HEK293 (cell line): ENCODE measurements around the gene MECR.

Source experiments
- CTCF ChIA-PET: fragments of 350-600 bp; formaldehyde crosslinking; extraction: SDS; loops from one replicate; lab custom pipeline; 2021; ENCODE audit warnings: antibody characterized with exemption; lab: Yijun Ruan, JAX
- POLR2A ChIA-PET: fragments of 300-600 bp; formaldehyde crosslinking; extraction: SDS; loops from one replicate; lab custom pipeline; 2020; ENCODE audit warnings: antibody characterized with exemption, inconsistent platforms; lab: Yijun Ruan, JAX
- H3K27ac ChIP-seq: fragments of 200-500 bp; sonication (Bioruptor generic); 2 replicates; pipeline ENCODE4 v1.5.1; 2014; ENCODE audit warnings: low read depth, low read length, control low read depth, inconsistent platforms; ENCODE audit errors: extremely low read depth
- H3K36me3 ChIP-seq, 2 experiments: fragments of 200-500 bp in 1 of 2; sonication (Bioruptor generic) in 1 of 2; 1 replicate in 1 of 2; 2 replicates in 1 of 2; pipeline ENCODE4 v1.5.1; 2014 to 2017; ENCODE audit warnings: inconsistent platforms in 2 of 2, low read length in 2 of 2; ENCODE audit not compliant: control insufficient read depth in 2 of 2, insufficient read depth in 1 of 2
- H3K4me1 ChIP-seq: fragments of 200-500 bp; sonication (Bioruptor generic); 2 replicates; pipeline ENCODE4 v1.5.1; 2014; ENCODE audit warnings: mild to moderate bottlenecking, low read length, inconsistent platforms; ENCODE audit not compliant: control insufficient read depth, insufficient read depth
- H3K4me3 ChIP-seq: 2 replicates; pipeline ENCODE4 v1.5.1; 2011; ENCODE audit warnings: low read depth, mild to moderate bottlenecking, control low read depth, low read length, moderate library complexity
- H3K9me3 ChIP-seq: fragments of 200-500 bp; sonication (Bioruptor generic); 2 replicates; pipeline ENCODE4 v1.5.1; 2014; ENCODE audit warnings: low read depth, low read length, inconsistent platforms; ENCODE audit not compliant: control insufficient read depth, insufficient read depth
- GFI1B ChIP-seq: fragments of 450-650 bp; formaldehyde crosslinking; IDR thresholded peaks from 2 replicates; pipeline ENCODE4 v1.5.1; 2016; ENCODE audit warnings: missing biosample characterization, missing genetic modification characterization
- KLF1 ChIP-seq: fragments of 450-650 bp; formaldehyde crosslinking; IDR thresholded peaks from 2 replicates; pipeline ENCODE4 v1.5.1; 2016; ENCODE audit warnings: missing biosample characterization, missing genetic modification characterization
- MYNN ChIP-seq: fragments of 450-650 bp; formaldehyde crosslinking; IDR thresholded peaks from 2 replicates; pipeline ENCODE4 v1.5.1; 2016; ENCODE audit warnings: missing biosample characterization, missing genetic modification characterization, borderline replicate concordance
- RBAK ChIP-seq: fragments of 450-650 bp; formaldehyde crosslinking; IDR thresholded peaks from 2 replicates; pipeline ENCODE4 v1.5.1; 2016; ENCODE audit warnings: missing biosample characterization, missing genetic modification characterization
- SP7 ChIP-seq: fragments of 450-650 bp; formaldehyde crosslinking; IDR thresholded peaks from 2 replicates; pipeline ENCODE4 v1.5.1; 2016; ENCODE audit warnings: missing biosample characterization, missing genetic modification characterization
- TRIM28 ChIP-seq: IDR thresholded peaks from 2 replicates; pipeline ENCODE4 v1.6.1; 2011; ENCODE audit warnings: low read length, control low read depth, borderline replicate concordance
- ZBTB6 ChIP-seq: fragments of 450-650 bp; formaldehyde crosslinking; IDR thresholded peaks from 2 replicates; pipeline ENCODE4 v1.5.1; 2017; ENCODE audit warnings: missing biosample characterization, missing genetic modification characterization
- ZBTB7A ChIP-seq: fragments of 450-650 bp; formaldehyde crosslinking; IDR thresholded peaks from 2 replicates; pipeline ENCODE4 v1.5.1; 2016; ENCODE audit warnings: low read depth, missing biosample characterization, missing genetic modification characterization
- ZNF146 ChIP-seq: fragments of 450-650 bp; formaldehyde crosslinking; IDR thresholded peaks from 2 replicates; pipeline ENCODE4 v1.5.1; 2016; ENCODE audit warnings: missing biosample characterization, missing genetic modification characterization
- ZNF157 ChIP-seq: fragments of 450-650 bp; formaldehyde crosslinking; IDR thresholded peaks from 2 replicates; pipeline ENCODE4 v1.5.1; 2016; ENCODE audit warnings: missing biosample characterization, missing genetic modification characterization
- ZNF274 ChIP-seq, 2 experiments: fragments of 200-500 bp in 1 of 2; fragments of 450-650 bp in 1 of 2; sonication (Bioruptor generic) in 1 of 2; formaldehyde crosslinking in 1 of 2; IDR thresholded peaks; 2 replicates each; pipeline versions ENCODE4 v1.5.1 to v1.6.1; 2014 to 2016; ENCODE audit warnings: borderline replicate concordance in 1 of 2, inconsistent platforms in 1 of 2, low read length in 1 of 2, missing biosample characterization in 1 of 2, missing genetic modification characterization in 1 of 2
- ZNF311 ChIP-seq: fragments of 450-650 bp; formaldehyde crosslinking; IDR thresholded peaks from 2 replicates; pipeline ENCODE4 v1.5.1; 2017; ENCODE audit warnings: missing biosample characterization, missing genetic modification characterization, borderline replicate concordance
- ZNF391 ChIP-seq: fragments of 450-650 bp; formaldehyde crosslinking; IDR thresholded peaks from 2 replicates; pipeline ENCODE4 v1.5.1; 2016; ENCODE audit warnings: low read depth, missing biosample characterization, missing genetic modification characterization, borderline replicate concordance
- ZNF501 ChIP-seq: fragments of 450-650 bp; formaldehyde crosslinking; IDR thresholded peaks from 2 replicates; pipeline ENCODE4 v1.5.1; 2016; ENCODE audit warnings: missing biosample characterization, missing genetic modification characterization
- ZNF548 ChIP-seq: fragments of 450-650 bp; formaldehyde crosslinking; IDR thresholded peaks from 2 replicates; pipeline ENCODE4 v1.5.1; 2016; ENCODE audit warnings: missing biosample characterization, missing genetic modification characterization
- ZNF549 ChIP-seq: fragments of 450-650 bp; IDR thresholded peaks from 2 replicates; pipeline ENCODE4 v1.5.1; 2018; ENCODE audit warnings: missing biosample characterization, missing genetic modification characterization, mild to moderate bottlenecking, inconsistent platforms, moderate library complexity
- ZNF585B ChIP-seq: fragments of 450-650 bp; formaldehyde crosslinking; IDR thresholded peaks from 2 replicates; pipeline ENCODE4 v1.5.1; 2016; ENCODE audit warnings: missing biosample characterization, missing genetic modification characterization
- ZNF610 ChIP-seq: fragments of 450-650 bp; formaldehyde crosslinking; IDR thresholded peaks from 2 replicates; pipeline ENCODE4 v1.5.1; 2016; ENCODE audit warnings: missing biosample characterization, missing genetic modification characterization, borderline replicate concordance
- ZNF76 ChIP-seq: fragments of 450-650 bp; formaldehyde crosslinking; IDR thresholded peaks from 2 replicates; pipeline ENCODE4; 2016; ENCODE audit warnings: low read depth, missing biosample characterization, missing genetic modification characterization, borderline replicate concordance
- ZNF792 ChIP-seq: fragments of 450-650 bp; formaldehyde crosslinking; IDR thresholded peaks from 2 replicates; pipeline ENCODE4 v1.5.1; 2016; ENCODE audit warnings: missing biosample characterization, missing genetic modification characterization
- ZNF830 ChIP-seq: fragments of 450-650 bp; IDR thresholded peaks from 2 replicates; pipeline ENCODE4 v1.5.0; 2018; ENCODE audit warnings: missing biosample characterization, missing genetic modification characterization, low read depth, mild to moderate bottlenecking, moderate library complexity
- ZSCAN16 ChIP-seq: fragments of 450-650 bp; formaldehyde crosslinking; IDR thresholded peaks from 2 replicates; pipeline ENCODE4 v1.5.1; 2016; ENCODE audit warnings: missing biosample characterization, missing genetic modification characterization
- ZSCAN30 ChIP-seq: fragments of 450-650 bp; IDR thresholded peaks from 2 replicates; pipeline ENCODE4 v1.5.1; 2018; ENCODE audit warnings: missing biosample characterization, mild to moderate bottlenecking, missing genetic modification characterization, moderate library complexity
- TF ChIP-seq, protein P1 (sequence below): fragments of 450-650 bp; formaldehyde crosslinking; IDR thresholded peaks from 2 replicates; pipeline ENCODE4 v1.5.1; 2016; ENCODE audit warnings: missing biosample characterization, missing genetic modification characterization
- TF ChIP-seq, protein P2 (sequence below): fragments of 450-650 bp; formaldehyde crosslinking; IDR thresholded peaks from 2 replicates; pipeline ENCODE4; 2016; ENCODE audit warnings: missing biosample characterization, missing genetic modification characterization
- TF ChIP-seq, protein P3 (sequence below): fragments of 450-650 bp; formaldehyde crosslinking; IDR thresholded peaks from 2 replicates; pipeline ENCODE4 v1.5.1; 2017; ENCODE audit warnings: missing biosample characterization, missing genetic modification characterization
- TF ChIP-seq, protein P4 (sequence below): fragments of 450-650 bp; formaldehyde crosslinking; IDR thresholded peaks from 2 replicates; pipeline ENCODE4 v1.5.1; 2016; ENCODE audit warnings: missing biosample characterization, missing genetic modification characterization
- TF ChIP-seq, protein P5 (sequence below): fragments of 450-650 bp; formaldehyde crosslinking; IDR thresholded peaks from 2 replicates; pipeline ENCODE4 v1.5.1; 2016; ENCODE audit warnings: missing biosample characterization, missing genetic modification characterization

The MECR gene

DNA sequence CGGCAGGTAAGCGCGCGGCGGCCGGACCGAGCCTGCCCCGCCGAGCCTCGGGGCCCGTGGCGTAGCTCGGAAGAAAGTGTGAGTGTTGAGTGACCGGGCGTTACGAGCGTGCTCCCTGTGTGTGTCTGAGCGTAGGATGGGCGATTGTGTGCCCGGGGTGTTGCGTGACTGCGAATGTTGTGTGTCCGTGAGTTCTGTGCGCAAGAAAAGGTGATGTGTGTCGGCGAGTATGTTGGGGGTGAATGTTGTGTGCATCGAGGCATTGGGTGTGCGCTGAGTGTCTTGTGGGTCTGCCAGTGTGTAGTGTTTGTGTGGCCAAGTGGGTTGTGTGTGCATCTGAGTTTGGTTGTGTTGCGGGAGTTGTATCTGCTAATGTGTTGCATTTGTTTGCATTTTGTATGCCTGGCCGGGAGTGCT, 6.0 kb upstream of the MECR start:
- H3K9me3 ChIP-seq, result no peaks in the 10 kb centered on the region
- peaks cover 4% of the 10 kb centered on the region; the same call in 1 of the 2 replicates for H3K4me1 ChIP-seq
- peak overlapping the region; percentile 32; the same call in 1 of the 2 replicates for H3K27ac ChIP-seq
- no peaks in the 10 kb centered on the region for H3K36me3 ChIP-seq
- peak overlapping the region; percentile 82 for H3K4me3 ChIP-seq
- CTCF ChIA-PET, result interaction anchor here (0.5 to 1.5 kb wide), 7 partner anchors 137 to 1174 kb away, joined by 3 to 6 read pairs (median 5); no protein-coding TSS in a partner anchor
- POLR2A ChIA-PET, result interaction anchor here (1.1 kb wide), 1 partner anchor 21 kb away, joined by 3 read pairs; no protein-coding TSS in a partner anchor
- no peak for TF ChIP-seq ZNF311
- peak; percentile 52; the same call in 1 of the 2 replicates for TF ChIP-seq RBAK (tag by site-specific recombination)
- no peak for TF ChIP-seq ZNF830 (tag by site-specific recombination)
- peak; percentile 78; the same call in 1 of the 2 replicates for TF ChIP-seq ZNF792
- TF ChIP-seq, protein P1, sequence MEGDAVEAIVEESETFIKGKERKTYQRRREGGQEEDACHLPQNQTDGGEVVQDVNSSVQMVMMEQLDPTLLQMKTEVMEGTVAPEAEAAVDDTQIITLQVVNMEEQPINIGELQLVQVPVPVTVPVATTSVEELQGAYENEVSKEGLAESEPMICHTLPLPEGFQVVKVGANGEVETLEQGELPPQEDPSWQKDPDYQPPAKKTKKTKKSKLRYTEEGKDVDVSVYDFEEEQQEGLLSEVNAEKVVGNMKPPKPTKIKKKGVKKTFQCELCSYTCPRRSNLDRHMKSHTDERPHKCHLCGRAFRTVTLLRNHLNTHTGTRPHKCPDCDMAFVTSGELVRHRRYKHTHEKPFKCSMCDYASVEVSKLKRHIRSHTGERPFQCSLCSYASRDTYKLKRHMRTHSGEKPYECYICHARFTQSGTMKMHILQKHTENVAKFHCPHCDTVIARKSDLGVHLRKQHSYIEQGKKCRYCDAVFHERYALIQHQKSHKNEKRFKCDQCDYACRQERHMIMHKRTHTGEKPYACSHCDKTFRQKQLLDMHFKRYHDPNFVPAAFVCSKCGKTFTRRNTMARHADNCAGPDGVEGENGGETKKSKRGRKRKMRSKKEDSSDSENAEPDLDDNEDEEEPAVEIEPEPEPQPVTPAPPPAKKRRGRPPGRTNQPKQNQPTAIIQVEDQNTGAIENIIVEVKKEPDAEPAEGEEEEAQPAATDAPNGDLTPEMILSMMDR, result 0 out of 2 replicates have a peak, but pooled peaks have one; percentile 2
- TF ChIP-seq, protein P2, sequence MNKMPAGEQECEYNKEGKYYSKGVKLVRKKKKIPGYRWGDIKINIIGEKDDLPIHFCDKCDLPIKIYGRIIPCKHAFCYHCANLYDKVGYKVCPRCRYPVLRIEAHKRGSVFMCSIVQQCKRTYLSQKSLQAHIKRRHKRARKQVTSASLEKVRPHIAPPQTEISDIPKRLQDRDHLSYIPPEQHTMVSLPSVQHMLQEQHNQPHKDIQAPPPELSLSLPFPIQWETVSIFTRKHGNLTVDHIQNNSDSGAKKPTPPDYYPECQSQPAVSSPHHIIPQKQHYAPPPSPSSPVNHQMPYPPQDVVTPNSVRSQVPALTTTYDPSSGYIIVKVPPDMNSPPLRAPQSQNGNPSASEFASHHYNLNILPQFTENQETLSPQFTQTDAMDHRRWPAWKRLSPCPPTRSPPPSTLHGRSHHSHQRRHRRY (tag by site-specific recombination), result 0 out of 2 replicates have a peak, but pooled peaks have one; percentile 71
- TF ChIP-seq MYNN (tag by site-specific recombination), result peak; percentile 13; the same call in 1 of the 2 replicates
- TF ChIP-seq, protein P3, sequence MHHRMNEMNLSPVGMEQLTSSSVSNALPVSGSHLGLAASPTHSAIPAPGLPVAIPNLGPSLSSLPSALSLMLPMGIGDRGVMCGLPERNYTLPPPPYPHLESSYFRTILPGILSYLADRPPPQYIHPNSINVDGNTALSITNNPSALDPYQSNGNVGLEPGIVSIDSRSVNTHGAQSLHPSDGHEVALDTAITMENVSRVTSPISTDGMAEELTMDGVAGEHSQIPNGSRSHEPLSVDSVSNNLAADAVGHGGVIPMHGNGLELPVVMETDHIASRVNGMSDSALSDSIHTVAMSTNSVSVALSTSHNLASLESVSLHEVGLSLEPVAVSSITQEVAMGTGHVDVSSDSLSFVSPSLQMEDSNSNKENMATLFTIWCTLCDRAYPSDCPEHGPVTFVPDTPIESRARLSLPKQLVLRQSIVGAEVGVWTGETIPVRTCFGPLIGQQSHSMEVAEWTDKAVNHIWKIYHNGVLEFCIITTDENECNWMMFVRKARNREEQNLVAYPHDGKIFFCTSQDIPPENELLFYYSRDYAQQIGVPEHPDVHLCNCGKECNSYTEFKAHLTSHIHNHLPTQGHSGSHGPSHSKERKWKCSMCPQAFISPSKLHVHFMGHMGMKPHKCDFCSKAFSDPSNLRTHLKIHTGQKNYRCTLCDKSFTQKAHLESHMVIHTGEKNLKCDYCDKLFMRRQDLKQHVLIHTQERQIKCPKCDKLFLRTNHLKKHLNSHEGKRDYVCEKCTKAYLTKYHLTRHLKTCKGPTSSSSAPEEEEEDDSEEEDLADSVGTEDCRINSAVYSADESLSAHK, result no peak
- TF ChIP-seq ZNF157 (tag by site-specific recombination), result peak; percentile 51; the same call in 1 of the 2 replicates
- TF ChIP-seq ZSCAN16 (tag by site-specific recombination), result 0 out of 2 replicates have a peak, but pooled peaks have one; percentile 17
- no peak for TF ChIP-seq ZSCAN30 (tag by site-specific recombination)
- peak; percentile 7; the same call in 1 of the 2 replicates for TF ChIP-seq GFI1B
- peak; percentile 38; the same call in 1 of the 2 replicates for TF ChIP-seq ZBTB7A (tag by site-specific recombination)
- peak; percentile 95 for TF ChIP-seq ZNF501
- TF ChIP-seq ZBTB6, result no peak
- peak; percentile 97; the same call in 1 of the 2 replicates for TF ChIP-seq ZNF391
- TF ChIP-seq SP7 (tag by site-specific recombination), result peak; percentile 86; the same call in 1 of the 2 replicates
- TF ChIP-seq, protein P4, sequence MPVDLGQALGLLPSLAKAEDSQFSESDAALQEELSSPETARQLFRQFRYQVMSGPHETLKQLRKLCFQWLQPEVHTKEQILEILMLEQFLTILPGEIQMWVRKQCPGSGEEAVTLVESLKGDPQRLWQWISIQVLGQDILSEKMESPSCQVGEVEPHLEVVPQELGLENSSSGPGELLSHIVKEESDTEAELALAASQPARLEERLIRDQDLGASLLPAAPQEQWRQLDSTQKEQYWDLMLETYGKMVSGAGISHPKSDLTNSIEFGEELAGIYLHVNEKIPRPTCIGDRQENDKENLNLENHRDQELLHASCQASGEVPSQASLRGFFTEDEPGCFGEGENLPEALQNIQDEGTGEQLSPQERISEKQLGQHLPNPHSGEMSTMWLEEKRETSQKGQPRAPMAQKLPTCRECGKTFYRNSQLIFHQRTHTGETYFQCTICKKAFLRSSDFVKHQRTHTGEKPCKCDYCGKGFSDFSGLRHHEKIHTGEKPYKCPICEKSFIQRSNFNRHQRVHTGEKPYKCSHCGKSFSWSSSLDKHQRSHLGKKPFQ (tag by site-specific recombination), result no peak
- no peak for TF ChIP-seq TRIM28
- TF ChIP-seq, protein P5, sequence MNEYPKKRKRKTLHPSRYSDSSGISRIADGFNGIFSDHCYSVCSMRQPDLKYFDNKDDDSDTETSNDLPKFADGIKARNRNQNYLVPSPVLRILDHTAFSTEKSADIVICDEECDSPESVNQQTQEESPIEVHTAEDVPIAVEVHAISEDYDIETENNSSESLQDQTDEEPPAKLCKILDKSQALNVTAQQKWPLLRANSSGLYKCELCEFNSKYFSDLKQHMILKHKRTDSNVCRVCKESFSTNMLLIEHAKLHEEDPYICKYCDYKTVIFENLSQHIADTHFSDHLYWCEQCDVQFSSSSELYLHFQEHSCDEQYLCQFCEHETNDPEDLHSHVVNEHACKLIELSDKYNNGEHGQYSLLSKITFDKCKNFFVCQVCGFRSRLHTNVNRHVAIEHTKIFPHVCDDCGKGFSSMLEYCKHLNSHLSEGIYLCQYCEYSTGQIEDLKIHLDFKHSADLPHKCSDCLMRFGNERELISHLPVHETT, result peak; percentile 85
- TF ChIP-seq ZNF585B (tag by site-specific recombination), result no peak
- 0 out of 2 replicates have a peak, but pooled peaks have one; percentile 32 for TF ChIP-seq ZNF610
- peak; percentile 56 for TF ChIP-seq KLF1 (tag by site-specific recombination)
- no peak for TF ChIP-seq ZNF548
- TF ChIP-seq ZNF76 (tag by site-specific recombination), result peak; percentile 75
- peak; percentile 44 for TF ChIP-seq ZNF146 (tag by site-specific recombination)
- no peak for TF ChIP-seq ZNF549 (tag by site-specific recombination)
- no peak for TF ChIP-seq ZNF274 (IDR thresholded peaks at IDR 0.05; ENCODE audit: low read length)
- TF ChIP-seq ZNF274 (tag by site-specific recombination; IDR thresholded peaks at IDR 0.05; ENCODE audit: borderline replicate concordance), result no peak
